ENCODE results near the gene TAS2R13. TPM values are rescaled to one million over a fixed set of nuclear protein-coding genes. Genes with fewer than 3 reads are reported as not detected.

Gene TAS2R13
- total and polyA plus RNA-seq, 7 donors: 0.20 to 4.1 (median 2.8) TPM; not detected in 2

GRCh38 chr12:10936506-10936905 is 27.1 kb upstream of the TAS2R13 start:
- no peak for DNase-seq
- intact Hi-C loops (cut with DNase I): no loop called here
- Histone ChIP-seq H3K27me3 (no peaks in the 10 kb centered on the region), H3K4me3 (no peak overlapping the region), H3K36me3 (no peaks in the 10 kb centered on the region), H3K4me1 (no peaks in the 10 kb centered on the region), H3K9me3 (no peaks in the 10 kb centered on the region), H3K27ac (no peak overlapping the region)
- WGBS, 2 donors: 73 to 98% methylated on average over 1 of the region's 1 CpG
- no peak for TF ChIP-seq EP300 (IDR thresholded peaks at IDR 0.05)
- TF ChIP-seq POLR2AphosphoS5 (IDR thresholded peaks at IDR 0.05): no peak
- TF ChIP-seq CTCF (IDR thresholded peaks at IDR 0.05): no peak
- TF ChIP-seq POLR2A (IDR thresholded peaks at IDR 0.05): no peak

- intact Hi-C loops (cut with DNase I): no loop called here
- 94 to 95% methylated on average over 5 of the region's 5 CpGs for WGBS, 2 donors
- TF ChIP-seq CTCF (IDR thresholded peaks at IDR 0.05): no peak
- TF ChIP-seq EP300 (IDR thresholded peaks at IDR 0.05): no peak
- H3K27ac ChIP-seq: no peak within 1 kb of the TSS
- no peaks in the 10 kb centered on the region for H3K36me3 ChIP-seq
- H3K4me3 ChIP-seq: no peak within 1 kb of the TSS
- H3K4me1 ChIP-seq: no peaks in the 10 kb centered on the region
- DNase-seq: no peak
- no peaks in the 10 kb centered on the region for H3K27me3 ChIP-seq
- H3K9me3 ChIP-seq: no peaks in the 10 kb centered on the region
Observed at GRCh38 chr12:10928746-10929286, 19.5 kb upstream of the TAS2R13 start, which contains the start of gene PRH2. TSS of gene PRH2 (plus strand) at chr12:10929236. CDS start at chr12:10929274, 38 bp downstream.

GRCh38 chr12:10926269-10926668 is 16.9 kb upstream of the TAS2R13 start:
- no peaks in the 10 kb centered on the region for H3K27me3 ChIP-seq
- H3K27ac ChIP-seq: no peak overlapping the region
- H3K4me1 ChIP-seq: no peaks in the 10 kb centered on the region
- no peak overlapping the region for H3K4me3 ChIP-seq
- no peaks in the 10 kb centered on the region for H3K9me3 ChIP-seq
- no peaks in the 10 kb centered on the region for H3K36me3 ChIP-seq
- no peak for TF ChIP-seq CTCF (IDR thresholded peaks at IDR 0.05)
- no peak for TF ChIP-seq EP300 (IDR thresholded peaks at IDR 0.05)
- no peak for TF ChIP-seq POLR2A (IDR thresholded peaks at IDR 0.05)
- no peak for TF ChIP-seq POLR2AphosphoS5 (IDR thresholded peaks at IDR 0.05)
- intact Hi-C loops (cut with DNase I): no loop called here
- no peak for DNase-seq
- WGBS, 2 donors: 85 to 86% methylated on average over 5 of the region's 5 CpGs

- no peak overlapping the region for H3K4me3 ChIP-seq
- TF ChIP-seq CTCF (IDR thresholded peaks at IDR 0.05): no peak
- TF ChIP-seq EP300 (IDR thresholded peaks at IDR 0.05): no peak
- TF ChIP-seq POLR2AphosphoS5 (IDR thresholded peaks at IDR 0.05): no peak
- TF ChIP-seq POLR2A (IDR thresholded peaks at IDR 0.05): no peak
- WGBS, 2 donors: 94 to 96% methylated on average over 1 of the region's 1 CpG
- H3K27ac ChIP-seq: no peak overlapping the region
- no peaks in the 10 kb centered on the region for H3K9me3 ChIP-seq
- H3K27me3 ChIP-seq: no peaks in the 10 kb centered on the region
- no peaks in the 10 kb centered on the region for H3K36me3 ChIP-seq
- intact Hi-C loops (cut with DNase I): no loop called here
- no peak for DNase-seq
- no peaks in the 10 kb centered on the region for H3K4me1 ChIP-seq
Observed at GRCh38 chr12:10919809-10920208, 10.4 kb upstream of the TAS2R13 start.

- Histone ChIP-seq H3K36me3 (no peaks in the 10 kb centered on the region), H3K4me1 (no peaks in the 10 kb centered on the region), H3K27me3 (no peaks in the 10 kb centered on the region), H3K4me3 (no peak overlapping the region), H3K27ac (no peak overlapping the region), H3K9me3 (peaks cover 0 to under 1% (median 0%) of the 10 kb centered on the region in 4 donors)
- intact Hi-C loops (cut with DNase I): no loop called here
- whole genome bisulfite sequencing, 2 donors: 84 to 96% methylated on average over 8 of the region's 8 CpGs
- DNase-seq: no peak
- TF ChIP-seq CTCF (IDR thresholded peaks at IDR 0.05) (no peak), POLR2A (IDR thresholded peaks at IDR 0.05) (no peak), EP300 (IDR thresholded peaks at IDR 0.05) (no peak)
Observed at GRCh38 chr12:10910380-10910779, 1.0 kb upstream of the TAS2R13 start.

All from sigmoid colon (tissue), 7 donors.